OCI-LY7 (cell line): ENCODE data around the gene KLHL22. TPM values are rescaled to one million over a fixed set of nuclear protein-coding genes. Genes with fewer than 3 reads are reported as not detected.

Experiments used
- BruUV-seq: library from RNA; stranded (reverse); fragments of 400-500 nt; replicated peaks from 2 replicates; lab custom pipeline; 2021; lab: Mats Ljungman, UMichigan
- CTCF ChIA-PET: fragments of 300-600 bp; sonication (Branson Sonifier 250); formaldehyde crosslinking; loops from one replicate; lab custom pipeline; 2022; ENCODE audit warnings: antibody characterized with exemption; ENCODE audit not compliant: unreplicated experiment; lab: Charles Lee
- POLR2A ChIA-PET: fragments of 300-600 bp; sonication (Branson Sonifier 250); formaldehyde crosslinking; loops from one replicate; lab custom pipeline; 2022; ENCODE audit warnings: antibody characterized with exemption; lab: Charles Lee
- DNase-seq: peaks from one replicate; pipeline ENCODE4 v3.0.0-alpha.2; 2015; ENCODE audit warnings: low spot score
- H2AFZ ChIP-seq: fragments of 200-600 bp; sonication (generic), shearing (Covaris generic); 2 replicates; pipeline ENCODE4 v1.6.1; 2014; ENCODE audit warnings: mild to moderate bottlenecking, antibody characterized with exemption, low read length, moderate library complexity
- H3K27ac ChIP-seq: fragments of 200-600 bp; sonication (generic); 2 replicates; pipeline ENCODE4 v1.5.1; 2014; ENCODE audit warnings: mixed run types, low read depth, mild to moderate bottlenecking, moderate library complexity, low read length, inconsistent platforms; ENCODE audit not compliant: poor library complexity, severe bottlenecking
- H3K36me3 ChIP-seq: fragments of 200-600 bp; sonication (generic); 2 replicates; pipeline ENCODE4 v1.6.1; 2014; ENCODE audit warnings: mild to moderate bottlenecking, antibody characterized with exemption, low read length, moderate library complexity, mixed read lengths; ENCODE audit not compliant: insufficient read depth
- H3K4me1 ChIP-seq: fragments of 200-600 bp; sonication (generic); 2 replicates; pipeline ENCODE4 v1.5.1; 2014; ENCODE audit warnings: mild to moderate bottlenecking, low read length; ENCODE audit not compliant: insufficient read depth, poor library complexity, severe bottlenecking
- H3K4me2 ChIP-seq: fragments of 200-600 bp; sonication (generic); 2 replicates; pipeline ENCODE4 v1.6.1; 2014; ENCODE audit warnings: mild to moderate bottlenecking, low read length
- H3K4me3 ChIP-seq: fragments of 200-600 bp; sonication (generic); 2 replicates; pipeline ENCODE4 v1.5.1; 2014; ENCODE audit warnings: mild to moderate bottlenecking, low read depth, low read length; ENCODE audit not compliant: poor library complexity, severe bottlenecking
- H3K79me2 ChIP-seq: fragments of 200-600 bp; sonication (generic); 2 replicates; pipeline ENCODE4 v1.6.1; 2016; ENCODE audit warnings: low read depth, mild to moderate bottlenecking, low read length, moderate library complexity, mixed read lengths; ENCODE audit not compliant: insufficient read depth
- H3K9me2 ChIP-seq: fragments of 200-600 bp; sonication (generic); 2 replicates; pipeline ENCODE4 v1.6.1; 2016; ENCODE audit warnings: mild to moderate bottlenecking, low read length, mixed read lengths; ENCODE audit not compliant: insufficient read depth
- H3K9me3 ChIP-seq: fragments of 200-600 bp; sonication (generic); 2 replicates; pipeline ENCODE4 v1.6.1; 2014; ENCODE audit warnings: mild to moderate bottlenecking, mixed run types, low read length, mixed read lengths
- H4K20me1 ChIP-seq: fragments of 200-600 bp; sonication (generic); 2 replicates; pipeline ENCODE4 v1.6.1; 2014; ENCODE audit warnings: mild to moderate bottlenecking, antibody characterized with exemption, low read length, moderate library complexity, mixed read lengths; ENCODE audit not compliant: insufficient read depth
- EZH2phosphoT487 ChIP-seq: fragments of 200-600 bp; sonication (generic); IDR thresholded peaks from 2 replicates; pipeline ENCODE4 v1.6.1; 2018; ENCODE audit warnings: low read depth, borderline replicate concordance, mild to moderate bottlenecking, mixed run types, antibody characterized with exemption, low read length, moderate library complexity, mixed read lengths
- intact Hi-C: fragments of 100-400 bp; cut with micrococcal nuclease; formaldehyde crosslinking; loops from one replicate; pipeline ENCODE4 v1.10.0; 2022; ENCODE audit not compliant: unreplicated experiment
- total RNA-seq, 2 experiments: library from RNA; depleted of rRNA in 1 of 2; stranded (reverse); fragments of >200 nt in 1 of 2; shearing (Covaris generic) in 1 of 2; gene quantifications; 2 replicates each; pipeline ENCODE4 v1.2.3, GENCODE V29; 2014 to 2022
- TF ChIP-seq, protein P1 (sequence below): fragments of 200-600 bp; sonication (generic); conservative IDR thresholded peaks from 2 replicates; pipeline ENCODE4 v1.5.1; 2014; ENCODE audit warnings: mild to moderate bottlenecking, antibody characterized with exemption, low read length, moderate library complexity, mixed read lengths

KLHL22 gene
- total RNA-seq, 2 experiments from 2014 or later: 14.8 to 38.1 TPM

DNA sequence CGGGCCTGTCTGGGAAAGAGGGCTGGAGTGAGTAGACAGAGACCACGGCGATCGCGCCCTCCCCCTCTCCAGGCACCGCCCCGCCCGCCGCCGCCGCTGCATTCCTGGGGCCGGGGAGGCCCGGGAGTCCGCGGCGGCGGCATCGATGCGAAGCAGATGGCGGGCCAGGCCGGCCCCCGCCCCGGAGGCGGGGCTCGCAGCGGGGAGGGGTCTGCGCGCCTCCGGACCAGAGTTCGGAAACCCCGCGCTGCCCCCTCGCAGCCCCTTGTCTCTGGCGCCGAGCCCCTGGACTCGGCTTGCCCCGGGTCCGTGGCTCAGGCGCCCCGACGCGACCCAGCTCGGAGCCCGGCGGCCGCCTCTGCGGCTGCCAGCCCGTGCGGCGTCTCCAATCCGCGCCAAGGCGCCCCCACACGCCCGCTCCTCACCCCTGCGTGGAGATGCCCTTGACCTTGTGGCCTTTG lies 59.3 kb downstream of the KLHL22 start:
- Histone ChIP-seq H3K36me3 (no peaks in the 10 kb centered on the region), H3K9me2 (no peaks in the 10 kb centered on the region), H2AFZ (no peak overlapping the region), H3K9me3 (no peaks in the 10 kb centered on the region), H3K4me2 (no peak overlapping the region), H4K20me1 (no peaks in the 10 kb centered on the region), H3K27ac (no peak overlapping the region), H3K79me2 (no peaks in the 10 kb centered on the region), H3K4me1 (no peaks in the 10 kb centered on the region), H3K4me3 (no peak overlapping the region)
- no TSS peak for BruUV-seq
- POLR2A ChIA-PET: no interaction called here
- intact Hi-C loops: no loop called here
- CTCF ChIA-PET: no interaction called here
- TF ChIP-seq EZH2phosphoT487: no peak
- DNase-seq: no peak

DNA sequence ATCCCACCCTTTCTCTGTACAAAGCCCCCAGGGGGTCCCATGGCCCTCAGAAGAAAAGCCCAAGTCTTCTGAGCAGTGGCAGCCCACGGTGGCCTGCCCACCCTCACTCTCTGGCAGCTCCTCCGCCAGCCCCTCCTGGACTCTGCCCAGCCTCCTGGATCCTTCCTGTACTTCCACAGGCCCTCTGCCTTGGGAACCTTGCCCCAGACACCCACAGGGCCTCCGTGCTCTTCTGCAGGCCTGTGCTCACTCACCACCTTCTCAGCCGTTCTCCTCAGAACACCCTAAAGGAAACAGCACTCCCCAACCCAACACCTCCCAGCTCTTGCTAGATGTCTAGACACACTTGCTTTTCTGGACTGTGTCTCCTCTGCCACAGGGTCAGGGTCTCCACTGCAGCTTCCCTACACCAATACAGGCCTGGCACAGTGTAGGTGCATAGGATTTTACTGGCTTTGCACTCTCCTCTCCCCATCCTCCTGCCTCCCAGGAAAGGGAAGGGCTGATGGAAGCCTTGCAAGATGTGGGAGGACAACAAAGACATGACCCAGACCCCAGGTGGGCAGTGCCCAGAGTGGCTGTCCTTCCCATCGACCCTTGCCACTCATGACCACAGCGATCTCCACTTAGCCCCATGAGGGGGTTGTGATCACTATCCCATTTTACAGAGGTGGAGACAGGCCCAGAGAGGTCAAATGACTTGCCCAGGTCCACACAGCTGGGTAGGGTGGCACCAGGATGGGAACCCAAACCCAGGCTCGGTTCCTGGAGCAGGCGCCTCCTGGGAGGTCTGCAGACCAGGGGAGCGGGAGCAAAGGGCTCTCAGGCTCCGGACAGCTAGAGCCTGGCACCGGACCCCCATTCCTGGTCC lies 59.9 kb downstream of the KLHL22 start:
- Histone ChIP-seq H3K36me3 (no peaks in the 10 kb centered on the region), H3K79me2 (no peaks in the 10 kb centered on the region), H3K4me3 (no peak overlapping the region), H3K4me1 (no peaks in the 10 kb centered on the region), H3K27ac (no peak overlapping the region), H4K20me1 (no peaks in the 10 kb centered on the region), H3K4me2 (no peak overlapping the region), H3K9me3 (no peaks in the 10 kb centered on the region), H2AFZ (no peak overlapping the region), H3K9me2 (no peaks in the 10 kb centered on the region)
- no TSS peak for BruUV-seq
- ChIA-PET CTCF (no interaction called here), POLR2A (no interaction called here)
- no peak for TF ChIP-seq EZH2phosphoT487
- TF ChIP-seq, protein P1, sequence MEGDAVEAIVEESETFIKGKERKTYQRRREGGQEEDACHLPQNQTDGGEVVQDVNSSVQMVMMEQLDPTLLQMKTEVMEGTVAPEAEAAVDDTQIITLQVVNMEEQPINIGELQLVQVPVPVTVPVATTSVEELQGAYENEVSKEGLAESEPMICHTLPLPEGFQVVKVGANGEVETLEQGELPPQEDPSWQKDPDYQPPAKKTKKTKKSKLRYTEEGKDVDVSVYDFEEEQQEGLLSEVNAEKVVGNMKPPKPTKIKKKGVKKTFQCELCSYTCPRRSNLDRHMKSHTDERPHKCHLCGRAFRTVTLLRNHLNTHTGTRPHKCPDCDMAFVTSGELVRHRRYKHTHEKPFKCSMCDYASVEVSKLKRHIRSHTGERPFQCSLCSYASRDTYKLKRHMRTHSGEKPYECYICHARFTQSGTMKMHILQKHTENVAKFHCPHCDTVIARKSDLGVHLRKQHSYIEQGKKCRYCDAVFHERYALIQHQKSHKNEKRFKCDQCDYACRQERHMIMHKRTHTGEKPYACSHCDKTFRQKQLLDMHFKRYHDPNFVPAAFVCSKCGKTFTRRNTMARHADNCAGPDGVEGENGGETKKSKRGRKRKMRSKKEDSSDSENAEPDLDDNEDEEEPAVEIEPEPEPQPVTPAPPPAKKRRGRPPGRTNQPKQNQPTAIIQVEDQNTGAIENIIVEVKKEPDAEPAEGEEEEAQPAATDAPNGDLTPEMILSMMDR: no peak
- intact Hi-C loops: no loop called here
- DNase-seq: no peak

DNA sequence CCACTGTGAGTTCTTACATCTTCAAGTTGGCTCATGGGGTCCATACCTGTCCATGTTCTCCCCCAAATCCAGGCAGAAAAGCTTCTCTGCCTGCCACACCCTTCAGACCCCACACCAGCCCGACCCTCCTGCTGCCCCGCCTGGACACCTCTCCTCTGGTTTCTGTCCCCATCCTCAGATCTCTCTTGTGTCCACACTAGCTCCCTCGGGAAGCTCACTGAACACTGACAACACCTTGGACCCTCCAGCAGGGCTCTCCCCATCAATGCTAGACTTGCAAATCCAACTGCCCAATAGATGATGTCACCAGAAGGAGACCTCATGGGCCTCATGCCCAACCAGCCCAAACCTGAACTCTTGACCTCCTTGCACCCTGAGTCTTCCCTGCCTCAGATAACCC lies 60.8 kb downstream of the KLHL22 start:
- H3K4me3 ChIP-seq: no peak overlapping the region
- no peaks in the 10 kb centered on the region for H3K79me2 ChIP-seq
- no peaks in the 10 kb centered on the region for H3K36me3 ChIP-seq
- no peaks in the 10 kb centered on the region for H3K4me1 ChIP-seq
- no peak for TF ChIP-seq EZH2phosphoT487
- TF ChIP-seq, protein P1: no peak
- intact Hi-C loops: no loop called here
- H3K9me3 ChIP-seq: no peaks in the 10 kb centered on the region
- no TSS peak for BruUV-seq
- H4K20me1 ChIP-seq: no peaks in the 10 kb centered on the region
- H3K27ac ChIP-seq: no peak overlapping the region
- no peak overlapping the region for H2AFZ ChIP-seq
- H3K9me2 ChIP-seq: no peaks in the 10 kb centered on the region
- no peak for DNase-seq
- ChIA-PET POLR2A (no interaction called here), CTCF (no interaction called here)
- H3K4me2 ChIP-seq: no peak overlapping the region
